Activated naive CD8-positive, alpha-beta T cell treated with anti-CD3 and anti-CD28 coated beads, Interleukin-2, amount 50 U/mL, for 24 hours (primary cell): Measurements from ENCODE around the gene MAP4.

ENCODE experiments used
- ATAC-seq: fragments of 150-1000 bp; cut with Tn5 transposase; one replicate; pipeline ENCODE4 v1.10.0; 2021
- DNase-seq: peaks from one replicate; pipeline ENCODE4 v3.0.0; 2021
- H3K27ac Mint-ChIP-seq: one replicate; pipeline ENCODE4 v1.8.0; 2021; ENCODE audit warnings: mild to moderate bottlenecking, mixed read lengths
- H3K27me3 Mint-ChIP-seq: one replicate; pipeline ENCODE4 v1.8.0; 2021; ENCODE audit warnings: mixed read lengths
- H3K36me3 Mint-ChIP-seq: one replicate; pipeline ENCODE4 v1.8.0; 2021; ENCODE audit warnings: low read depth, mixed read lengths
- H3K4me1 Mint-ChIP-seq: one replicate; pipeline ENCODE4 v1.8.0; 2021; ENCODE audit warnings: mixed read lengths
- H3K4me3 Mint-ChIP-seq: one replicate; pipeline ENCODE4 v1.8.0; 2021; ENCODE audit warnings: mild to moderate bottlenecking, moderate library complexity, mixed read lengths
- H3K9me3 Mint-ChIP-seq: one replicate; pipeline ENCODE4 v1.8.0; 2021; ENCODE audit warnings: mixed read lengths

The MAP4 gene

GRCh38 chr3:47885168-47885567 lies 131.0 kb downstream of the MAP4 start:
- DNase-seq (no peak), ATAC-seq (no peak)
- Mint-ChIP-seq H3K4me1 (no peaks in the 10 kb centered on the region), H3K36me3 (peaks cover 12% of the 10 kb centered on the region), H3K9me3 (no peaks in the 10 kb centered on the region), H3K27me3 (no peaks in the 10 kb centered on the region), H3K27ac (no peak overlapping the region), H3K4me3 (no peak overlapping the region)

- no peak for ATAC-seq
- Mint-ChIP-seq H3K27ac (no peak overlapping the region), H3K4me3 (no peak overlapping the region), H3K27me3 (no peaks in the 10 kb centered on the region), H3K9me3 (no peaks in the 10 kb centered on the region), H3K36me3 (peaks cover 12% of the 10 kb centered on the region), H3K4me1 (no peaks in the 10 kb centered on the region)
- no peak for DNase-seq
These were observed 131.6 kb downstream of the MAP4 start for GRCh38 chr3:47884603-47885002.

- no peak overlapping the region for H3K27ac Mint-ChIP-seq
- DNase-seq (no peak), ATAC-seq (no peak)
- no peaks in the 10 kb centered on the region for H3K9me3 Mint-ChIP-seq
- H3K36me3 Mint-ChIP-seq: peaks cover 10% of the 10 kb centered on the region
- no peak overlapping the region for H3K4me3 Mint-ChIP-seq
- peaks cover 2% of the 10 kb centered on the region for H3K4me1 Mint-ChIP-seq
- no peaks in the 10 kb centered on the region for H3K27me3 Mint-ChIP-seq
These were observed 133.9 kb downstream of the MAP4 start for GRCh38 chr3:47882338-47882737.

- Mint-ChIP-seq H3K4me3 (no peak overlapping the region), H3K4me1 (peaks cover 5% of the 10 kb centered on the region), H3K9me3 (no peaks in the 10 kb centered on the region), H3K36me3 (peaks cover 9% of the 10 kb centered on the region), H3K27me3 (no peaks in the 10 kb centered on the region), H3K27ac (no peak overlapping the region)
- no peak for ATAC-seq
- no peak for DNase-seq
These were observed 138.5 kb downstream of the MAP4 start for GRCh38 chr3:47877719-47878118.

GRCh38 chr3:47877290-47877689 lies 138.9 kb downstream of the MAP4 start:
- peaks cover 9% of the 10 kb centered on the region for H3K36me3 Mint-ChIP-seq
- H3K9me3 Mint-ChIP-seq: no peaks in the 10 kb centered on the region
- no peak overlapping the region for H3K27ac Mint-ChIP-seq
- H3K4me1 Mint-ChIP-seq: peaks cover 5% of the 10 kb centered on the region
- no peak for DNase-seq
- no peak for ATAC-seq
- no peak overlapping the region for H3K4me3 Mint-ChIP-seq
- no peaks in the 10 kb centered on the region for H3K27me3 Mint-ChIP-seq

- H3K4me3 Mint-ChIP-seq: no peak overlapping the region
- no peaks in the 10 kb centered on the region for H3K27me3 Mint-ChIP-seq
- no peaks in the 10 kb centered on the region for H3K9me3 Mint-ChIP-seq
- H3K36me3 Mint-ChIP-seq: peaks cover 22% of the 10 kb centered on the region
- peaks cover 5% of the 10 kb centered on the region for H3K4me1 Mint-ChIP-seq
- no peak overlapping the region for H3K27ac Mint-ChIP-seq
- DNase-seq (no peak), ATAC-seq (no peak)
These were observed 141.3 kb downstream of the MAP4 start for GRCh38 chr3:47874913-47875312.

- H3K27ac Mint-ChIP-seq: no peak overlapping the region
- no peak overlapping the region for H3K4me3 Mint-ChIP-seq
- peaks cover 23% of the 10 kb centered on the region for H3K36me3 Mint-ChIP-seq
- ATAC-seq (no peak), DNase-seq (no peak)
- peaks cover 5% of the 10 kb centered on the region for H3K4me1 Mint-ChIP-seq
- no peaks in the 10 kb centered on the region for H3K27me3 Mint-ChIP-seq
- H3K9me3 Mint-ChIP-seq: no peaks in the 10 kb centered on the region
These were observed 141.8 kb downstream of the MAP4 start for GRCh38 chr3:47874438-47874837.

- no peak overlapping the region for H3K27ac Mint-ChIP-seq
These were observed 143.3 kb downstream of the MAP4 start for GRCh38 chr3:47872916-47873315.

GRCh38 chr3:47871389-47871788 lies 144.8 kb downstream of the MAP4 start:
- Mint-ChIP-seq H3K27me3 (no peaks in the 10 kb centered on the region), H3K4me1 (no peaks in the 10 kb centered on the region), H3K27ac (no peak overlapping the region), H3K4me3 (no peak overlapping the region), H3K9me3 (no peaks in the 10 kb centered on the region), H3K36me3 (peaks cover 23% of the 10 kb centered on the region)
- no peak for DNase-seq
- ATAC-seq: no peak

More at GRCh38 chr3:47872916-47873315, 143.3 kb downstream of the MAP4 start:
- Mint-ChIP-seq H3K36me3 (peaks cover 30% of the 10 kb centered on the region), H3K4me1 (peaks cover 5% of the 10 kb centered on the region), H3K27me3 (no peaks in the 10 kb centered on the region), H3K9me3 (no peaks in the 10 kb centered on the region), H3K4me3 (no peak overlapping the region)
- no peak for DNase-seq
- no peak for ATAC-seq

GRCh38 chr3:47870702-47871260 lies 145.4 kb downstream of the MAP4 start:
- H3K27me3 Mint-ChIP-seq: no peaks in the 10 kb centered on the region
- H3K36me3 Mint-ChIP-seq: peaks cover 26% of the 10 kb centered on the region
- ATAC-seq (no peak), DNase-seq (no peak)
- no peak overlapping the region for H3K27ac Mint-ChIP-seq
- no peaks in the 10 kb centered on the region for H3K4me1 Mint-ChIP-seq
- no peak overlapping the region for H3K4me3 Mint-ChIP-seq
- no peaks in the 10 kb centered on the region for H3K9me3 Mint-ChIP-seq

- no peaks in the 10 kb centered on the region for H3K9me3 Mint-ChIP-seq
- no peaks in the 10 kb centered on the region for H3K4me1 Mint-ChIP-seq
- peaks cover 28% of the 10 kb centered on the region for H3K36me3 Mint-ChIP-seq
- ATAC-seq (no peak), DNase-seq (no peak)
- H3K27me3 Mint-ChIP-seq: no peaks in the 10 kb centered on the region
- no peak overlapping the region for H3K4me3 Mint-ChIP-seq
- no peak overlapping the region for H3K27ac Mint-ChIP-seq
These were observed 146.1 kb downstream of the MAP4 start for GRCh38 chr3:47870156-47870555.

- peaks cover 26% of the 10 kb centered on the region for H3K36me3 Mint-ChIP-seq
These were observed 147.9 kb downstream of the MAP4 start for GRCh38 chr3:47868306-47868705.

GRCh38 chr3:47867451-47868044 lies 148.7 kb downstream of the MAP4 start:
- Mint-ChIP-seq H3K27me3 (no peaks in the 10 kb centered on the region), H3K4me1 (no peaks in the 10 kb centered on the region), H3K27ac (no peak overlapping the region), H3K4me3 (no peak overlapping the region), H3K36me3 (peaks cover 26% of the 10 kb centered on the region), H3K9me3 (no peaks in the 10 kb centered on the region)
- ATAC-seq: no peak
- no peak for DNase-seq

More at GRCh38 chr3:47868306-47868705, 147.9 kb downstream of the MAP4 start:
- H3K27ac Mint-ChIP-seq: no peak overlapping the region
- no peaks in the 10 kb centered on the region for H3K4me1 Mint-ChIP-seq
- no peaks in the 10 kb centered on the region for H3K27me3 Mint-ChIP-seq
- no peak overlapping the region for H3K4me3 Mint-ChIP-seq
- no peaks in the 10 kb centered on the region for H3K9me3 Mint-ChIP-seq
- DNase-seq: no peak
- no peak for ATAC-seq

GRCh38 chr3:47865192-47865591 lies 151.0 kb downstream of the MAP4 start:
- peak overlapping the region; percentile 10 for H3K27ac Mint-ChIP-seq
- H3K36me3 Mint-ChIP-seq: peaks cover 15% of the 10 kb centered on the region
- no peaks in the 10 kb centered on the region for H3K9me3 Mint-ChIP-seq
- DNase-seq: no peak
- ATAC-seq: no peak
- H3K27me3 Mint-ChIP-seq: no peaks in the 10 kb centered on the region
- H3K4me3 Mint-ChIP-seq: no peak overlapping the region
- no peaks in the 10 kb centered on the region for H3K4me1 Mint-ChIP-seq

GRCh38 chr3:47863391-47864128 lies 152.7 kb downstream of the MAP4 start:
- DNase-seq: no peak
- Mint-ChIP-seq H3K4me1 (no peaks in the 10 kb centered on the region), H3K4me3 (no peak overlapping the region), H3K27me3 (no peaks in the 10 kb centered on the region), H3K9me3 (no peaks in the 10 kb centered on the region), H3K27ac (no peak overlapping the region), H3K36me3 (peaks cover 7% of the 10 kb centered on the region)
- no peak for ATAC-seq
